ENCODE results near the gene MUCL3. TPM values are rescaled to one million over a fixed set of nuclear protein-coding genes. Genes with fewer than 3 reads are reported as not detected.

The MUCL3 gene
- total and polyA plus RNA-seq, 8 donors: 0.87 to 346 (median 76.8) TPM

DNA sequence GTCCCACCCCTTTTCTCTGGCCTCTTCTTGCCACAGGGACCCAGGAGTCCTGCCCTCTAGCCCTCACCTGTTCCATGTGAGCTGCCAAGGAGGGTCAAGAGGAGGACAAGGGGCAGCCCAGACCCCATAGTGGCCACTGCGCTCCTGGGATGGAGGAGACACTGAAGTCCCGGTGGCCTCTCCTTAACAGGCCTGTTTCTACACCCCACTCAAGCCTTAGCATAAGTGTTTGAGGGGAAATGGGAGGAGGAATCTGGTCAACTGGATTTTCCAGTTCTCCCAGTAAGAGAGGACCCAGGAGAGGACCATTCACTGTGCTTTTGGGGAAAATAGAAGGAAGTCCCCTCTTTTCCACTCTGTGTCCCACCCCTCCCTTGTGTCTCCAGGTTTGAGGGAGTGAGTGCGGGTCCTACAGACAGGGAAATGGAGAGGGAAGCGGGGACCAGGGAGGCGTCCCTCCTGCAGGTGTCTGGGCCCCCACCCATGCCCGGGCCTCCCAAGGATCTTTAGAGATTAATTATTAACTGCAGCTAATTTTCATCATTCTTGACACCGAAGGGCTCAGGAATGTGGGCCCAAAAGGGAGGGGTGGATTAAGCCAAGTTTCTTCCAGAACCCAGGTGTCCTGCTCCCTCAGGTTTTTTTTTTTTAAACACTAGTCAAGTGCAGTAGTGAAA is 8.7 kb upstream of the MUCL3 start, which contains the start of gene SFTA2:
Gene SFTA2, minus strand, starts transcription at position 202 of the 677 bp plus-strand sequence. Its CDS starts 74 bp downstream, at position 128.
- 47 to 64% (median 54%) methylated on average over 7 of the region's 7 CpGs for WGBS, 5 donors
- Histone ChIP-seq H3K9me3 (peaks cover 3 to 10% (median 10%) of the 10 kb centered on the region in 4 donors), H3K27ac (peak within 1 kb of the TSS; percentile 2 to 76 (median 60)), H3K4me3 (no peak within 1 kb of the TSS), H3K36me3 (peaks cover 0 to 13% (median under 1%) of the 10 kb centered on the region in 4 donors), H3K4me1 (peaks cover 3 to 17% (median 6%) of the 10 kb centered on the region in 4 donors), H3K27me3 (no peaks in the 10 kb centered on the region)
- DNase-seq: peak in 1 of 2 donors; percentile 40
- intact Hi-C loops (cut with DNase I; ENCODE audit: low total_unique reads): no loop called here
- TF ChIP-seq, protein P1, sequence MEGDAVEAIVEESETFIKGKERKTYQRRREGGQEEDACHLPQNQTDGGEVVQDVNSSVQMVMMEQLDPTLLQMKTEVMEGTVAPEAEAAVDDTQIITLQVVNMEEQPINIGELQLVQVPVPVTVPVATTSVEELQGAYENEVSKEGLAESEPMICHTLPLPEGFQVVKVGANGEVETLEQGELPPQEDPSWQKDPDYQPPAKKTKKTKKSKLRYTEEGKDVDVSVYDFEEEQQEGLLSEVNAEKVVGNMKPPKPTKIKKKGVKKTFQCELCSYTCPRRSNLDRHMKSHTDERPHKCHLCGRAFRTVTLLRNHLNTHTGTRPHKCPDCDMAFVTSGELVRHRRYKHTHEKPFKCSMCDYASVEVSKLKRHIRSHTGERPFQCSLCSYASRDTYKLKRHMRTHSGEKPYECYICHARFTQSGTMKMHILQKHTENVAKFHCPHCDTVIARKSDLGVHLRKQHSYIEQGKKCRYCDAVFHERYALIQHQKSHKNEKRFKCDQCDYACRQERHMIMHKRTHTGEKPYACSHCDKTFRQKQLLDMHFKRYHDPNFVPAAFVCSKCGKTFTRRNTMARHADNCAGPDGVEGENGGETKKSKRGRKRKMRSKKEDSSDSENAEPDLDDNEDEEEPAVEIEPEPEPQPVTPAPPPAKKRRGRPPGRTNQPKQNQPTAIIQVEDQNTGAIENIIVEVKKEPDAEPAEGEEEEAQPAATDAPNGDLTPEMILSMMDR (IDR thresholded peaks at IDR 0.05): no peak
- TF ChIP-seq POLR2A (IDR thresholded peaks at IDR 0.05): no peak
- TF ChIP-seq EP300 (IDR thresholded peaks at IDR 0.05): no peak
- no peak for TF ChIP-seq POLR2AphosphoS5 (IDR thresholded peaks at IDR 0.05)

DNA sequence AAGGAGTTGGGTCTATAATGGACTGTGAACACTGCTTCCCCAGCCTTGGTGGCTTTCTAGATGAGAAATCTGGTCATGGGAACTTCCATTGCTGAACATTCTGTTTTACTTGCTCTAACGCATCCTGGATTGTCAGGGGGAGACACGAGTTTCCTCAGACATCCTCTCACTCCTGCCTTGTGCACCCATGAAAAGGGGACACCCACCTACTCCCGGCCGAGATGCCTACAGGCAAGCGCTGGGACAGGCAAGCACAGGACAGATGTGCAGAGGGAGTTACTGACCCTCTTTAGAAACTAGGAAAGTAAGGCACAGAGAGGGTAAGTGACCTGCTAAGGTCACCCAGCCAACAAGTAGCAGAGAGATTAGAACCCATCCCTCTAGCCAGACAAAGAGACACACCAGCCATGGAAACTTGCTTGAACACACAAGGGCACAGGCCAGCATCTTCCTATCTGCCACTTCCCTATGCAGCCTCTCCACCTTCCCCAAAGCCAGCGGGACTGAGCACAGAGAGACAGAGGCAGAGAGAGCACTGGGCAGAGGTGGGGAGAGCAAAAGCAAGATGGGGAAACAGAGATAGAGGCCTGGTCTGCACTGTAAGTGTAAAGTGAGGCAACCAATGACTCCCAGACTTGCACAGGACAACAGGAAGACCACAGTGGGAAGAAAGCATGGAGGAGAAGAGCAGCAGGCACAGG is 8.0 kb upstream of the MUCL3 start:
- intact Hi-C loops (cut with DNase I; ENCODE audit: low total_unique reads): no loop called here
- Histone ChIP-seq H3K27ac (peak overlapping the region in 2 of 5 donors; percentile 65 to 76), H3K27me3 (peaks cover 0 to 1% (median 0%) of the 10 kb centered on the region in 3 donors), H3K4me1 (peaks cover 3 to 17% (median 6%) of the 10 kb centered on the region in 4 donors), H3K36me3 (peaks cover 0 to 6% (median 0%) of the 10 kb centered on the region in 4 donors), H3K4me3 (no peak overlapping the region), H3K9me3 (peaks cover 3 to 10% (median 10%) of the 10 kb centered on the region in 4 donors)
- TF ChIP-seq POLR2AphosphoS5 (IDR thresholded peaks at IDR 0.05): no peak
- TF ChIP-seq POLR2A (IDR thresholded peaks at IDR 0.05): no peak
- no peak for TF ChIP-seq EP300 (IDR thresholded peaks at IDR 0.05)
- TF ChIP-seq, protein P1 (IDR thresholded peaks at IDR 0.05): no peak
- no peak for DNase-seq
- 75 to 82% (median 76%) methylated on average over 6 of the region's 6 CpGs for WGBS, 5 donors

GRCh38 chr6:30935018-30935417 is 5.8 kb upstream of the MUCL3 start:
- Histone ChIP-seq H3K4me3 (no peak overlapping the region), H3K27ac (no peak overlapping the region), H3K4me1 (peaks cover 4 to 28% (median 13%) of the 10 kb centered on the region in 4 donors), H3K27me3 (peaks cover 0 to 11% (median 0%) of the 10 kb centered on the region in 3 donors), H3K36me3 (no peaks in the 10 kb centered on the region), H3K9me3 (no peaks in the 10 kb centered on the region)
- intact Hi-C loops (cut with DNase I; ENCODE audit: low total_unique reads): no loop called here
- DNase-seq: peak in 1 of 2 donors; percentile 70
- TF ChIP-seq, protein P1 (IDR thresholded peaks at IDR 0.05): no peak
- TF ChIP-seq POLR2AphosphoS5 (IDR thresholded peaks at IDR 0.05) (no peak), POLR2A (IDR thresholded peaks at IDR 0.05) (no peak)
- WGBS, 5 donors: 14 to 29% (median 25%) methylated on average over 3 of the region's 3 CpGs

GRCh38 chr6:30937265-30937664 is 3.5 kb upstream of the MUCL3 start:
- H3K36me3 ChIP-seq: no peaks in the 10 kb centered on the region
- DNase-seq: no peak
- WGBS, 5 donors: 80 to 94% (median 86%) methylated on average over 6 of the region's 6 CpGs
- intact Hi-C loops (cut with DNase I; ENCODE audit: low total_unique reads): no loop called here
- H3K27ac ChIP-seq: no peak overlapping the region
- H3K27me3 ChIP-seq: peaks cover 0 to 24% (median 0%) of the 10 kb centered on the region in 3 donors
- H3K9me3 ChIP-seq: no peaks in the 10 kb centered on the region
- TF ChIP-seq, protein P1 (IDR thresholded peaks at IDR 0.05): no peak
- TF ChIP-seq POLR2A (IDR thresholded peaks at IDR 0.05) (no peak), POLR2AphosphoS5 (IDR thresholded peaks at IDR 0.05) (no peak), EP300 (IDR thresholded peaks at IDR 0.05) (no peak)
- H3K4me3 ChIP-seq: no peak overlapping the region
- peaks cover 0 to 31% (median 24%) of the 10 kb centered on the region in 4 donors for H3K4me1 ChIP-seq
